GM20000 (cell line): ENCODE data around the gene UBXN4.
A peak's percentile ranks its signal among the peaks of the same experiment; 100 is the strongest.

Experiments
- DNase-seq: peaks from one replicate; pipeline ENCODE4 v3.0.0; 2012; ENCODE audit warnings: low spot score
- TF ChIP-seq, protein P1 (sequence below): IDR thresholded peaks from 2 replicates; pipeline ENCODE4 v1.5.1; 2012; ENCODE audit warnings: mild to moderate bottlenecking, control low read depth; ENCODE audit errors: extremely low read depth, missing control alignments

Gene UBXN4

DNA sequence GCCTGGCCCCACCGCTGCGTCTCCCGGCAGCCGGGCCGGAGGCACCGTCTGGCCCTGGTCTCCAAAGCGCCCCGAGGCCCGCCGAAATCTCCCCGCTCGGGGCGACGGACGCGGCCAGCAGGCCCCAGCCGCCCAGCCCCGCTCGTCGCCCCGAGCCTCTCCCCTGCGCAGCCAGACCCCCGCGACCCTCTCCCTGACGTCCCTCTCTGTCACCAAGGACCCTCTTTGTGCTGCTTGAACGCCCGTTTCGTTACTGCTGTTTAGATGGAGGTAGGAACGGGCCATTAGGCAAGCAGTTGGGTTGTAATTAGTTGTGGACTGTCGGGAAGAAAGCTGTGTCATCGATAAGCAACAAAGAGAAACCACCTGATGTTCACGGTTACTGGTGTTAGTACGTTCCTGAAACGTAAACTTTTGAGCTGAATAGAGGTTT, 686 bp downstream of the UBXN4 start:
- TF ChIP-seq, protein P1, sequence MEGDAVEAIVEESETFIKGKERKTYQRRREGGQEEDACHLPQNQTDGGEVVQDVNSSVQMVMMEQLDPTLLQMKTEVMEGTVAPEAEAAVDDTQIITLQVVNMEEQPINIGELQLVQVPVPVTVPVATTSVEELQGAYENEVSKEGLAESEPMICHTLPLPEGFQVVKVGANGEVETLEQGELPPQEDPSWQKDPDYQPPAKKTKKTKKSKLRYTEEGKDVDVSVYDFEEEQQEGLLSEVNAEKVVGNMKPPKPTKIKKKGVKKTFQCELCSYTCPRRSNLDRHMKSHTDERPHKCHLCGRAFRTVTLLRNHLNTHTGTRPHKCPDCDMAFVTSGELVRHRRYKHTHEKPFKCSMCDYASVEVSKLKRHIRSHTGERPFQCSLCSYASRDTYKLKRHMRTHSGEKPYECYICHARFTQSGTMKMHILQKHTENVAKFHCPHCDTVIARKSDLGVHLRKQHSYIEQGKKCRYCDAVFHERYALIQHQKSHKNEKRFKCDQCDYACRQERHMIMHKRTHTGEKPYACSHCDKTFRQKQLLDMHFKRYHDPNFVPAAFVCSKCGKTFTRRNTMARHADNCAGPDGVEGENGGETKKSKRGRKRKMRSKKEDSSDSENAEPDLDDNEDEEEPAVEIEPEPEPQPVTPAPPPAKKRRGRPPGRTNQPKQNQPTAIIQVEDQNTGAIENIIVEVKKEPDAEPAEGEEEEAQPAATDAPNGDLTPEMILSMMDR = no peak

DNA sequence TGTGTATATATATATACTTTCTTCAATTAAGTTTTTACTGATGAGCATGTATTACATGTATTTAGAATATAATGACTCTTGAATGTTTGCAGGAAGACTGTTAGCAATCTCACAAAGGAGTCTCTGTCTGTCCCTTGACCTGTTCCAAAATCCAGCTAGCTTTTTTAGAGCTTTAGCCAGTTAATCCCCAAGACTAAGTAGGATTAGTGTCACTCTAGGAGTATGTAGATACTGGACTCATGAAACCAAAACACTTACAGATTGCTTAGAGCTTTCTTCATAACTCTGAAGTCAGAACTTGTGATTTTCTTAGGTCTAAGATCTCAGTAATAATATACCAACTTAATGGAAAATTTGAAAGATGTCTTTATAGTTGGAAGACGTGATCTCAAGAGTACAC, 2.2 kb downstream of the UBXN4 start:
- TF ChIP-seq, protein P1 = no peak
- DNase-seq = no peak

More for the DNA sequence above, 686 bp downstream of the UBXN4 start:
- DNase-seq = peak; percentile 68

DNA sequence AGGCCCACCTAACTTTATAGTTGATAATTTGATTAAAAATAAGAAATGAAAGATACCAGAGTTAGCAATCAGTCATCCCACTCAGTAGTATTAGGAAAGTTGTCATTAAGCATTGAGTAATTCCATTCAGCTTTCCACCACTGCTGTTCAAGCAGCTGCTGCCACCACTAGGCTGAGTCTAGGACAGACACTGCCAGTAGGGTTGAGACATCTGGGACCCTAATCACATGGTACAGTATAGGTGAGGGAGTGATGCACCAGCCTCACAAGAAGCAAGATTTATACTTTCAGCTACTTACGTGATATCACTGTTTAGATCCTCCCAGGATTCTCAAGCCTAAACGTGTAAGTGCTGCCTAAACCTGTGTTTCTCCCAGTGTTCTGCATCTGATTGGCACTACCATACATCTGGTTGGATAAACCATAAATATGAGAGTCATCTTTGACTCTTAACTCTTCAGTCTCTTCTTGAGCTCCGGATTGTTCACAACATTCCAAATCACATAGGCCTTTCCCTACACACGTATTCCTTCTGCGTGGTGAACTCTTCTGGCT, 3.2 kb downstream of the UBXN4 start:
- TF ChIP-seq, protein P1 = no peak
- DNase-seq = peak; percentile 31

DNA sequence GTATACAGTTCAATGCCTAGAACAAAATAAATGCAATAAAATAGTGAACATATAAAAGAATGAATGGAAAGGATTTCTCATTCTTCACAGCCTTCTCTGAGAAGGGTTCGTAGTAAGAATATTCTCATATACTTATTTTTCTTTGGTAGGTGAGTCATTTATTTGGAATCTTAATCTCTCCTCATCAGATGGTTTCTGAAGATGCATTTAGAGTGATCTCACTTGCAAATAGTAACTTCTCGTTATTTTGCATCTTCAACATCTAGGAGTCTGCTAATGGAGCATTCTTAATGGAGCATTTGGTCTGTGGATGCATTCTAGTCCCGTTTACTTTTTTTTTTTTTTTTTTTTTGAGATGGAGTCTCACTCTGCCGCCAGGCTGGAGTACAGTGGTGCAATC, 3.9 kb downstream of the UBXN4 start:
- no peak for DNase-seq
- TF ChIP-seq, protein P1 = no peak

DNA sequence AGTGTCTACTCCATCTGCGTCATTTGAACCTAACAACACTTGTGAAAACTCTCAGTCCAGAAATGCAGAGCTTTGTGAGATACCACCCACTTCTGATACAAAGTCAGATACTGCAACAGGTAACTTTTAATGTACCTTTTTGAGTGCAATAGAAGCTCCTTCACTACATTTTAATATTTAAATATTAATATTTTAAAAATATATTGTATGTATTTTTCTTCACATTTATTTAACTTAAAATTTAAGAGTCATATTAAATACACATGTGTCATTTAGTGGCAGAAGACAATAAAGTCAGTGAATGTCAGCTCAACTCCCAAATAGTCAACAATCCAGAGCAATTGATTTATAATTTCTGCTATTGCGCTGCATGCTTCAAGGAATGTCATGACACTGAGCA, 13.9 kb downstream of the UBXN4 start:
- TF ChIP-seq, protein P1 = no peak
- no peak for DNase-seq

DNA sequence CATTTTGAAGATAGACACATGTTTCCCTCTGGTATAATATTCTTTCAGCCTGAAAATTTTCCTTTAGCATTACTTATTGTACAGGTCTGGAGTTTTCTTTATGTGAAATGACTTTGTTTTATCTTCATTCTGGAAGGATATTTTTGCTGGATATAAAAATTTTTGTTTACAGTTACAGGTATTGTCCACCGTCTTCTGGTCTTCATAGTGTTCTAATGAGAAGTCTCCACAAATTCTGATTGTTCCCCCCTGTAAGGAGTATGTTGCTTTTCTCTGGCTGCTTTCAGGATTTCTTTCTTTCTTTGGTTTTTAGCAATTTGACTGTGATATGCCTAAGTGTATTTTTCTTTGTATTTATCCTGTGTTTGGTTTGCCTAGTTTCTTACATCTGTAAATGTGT, 15.0 kb downstream of the UBXN4 start:
- DNase-seq = no peak
- TF ChIP-seq, protein P1 = no peak

DNA sequence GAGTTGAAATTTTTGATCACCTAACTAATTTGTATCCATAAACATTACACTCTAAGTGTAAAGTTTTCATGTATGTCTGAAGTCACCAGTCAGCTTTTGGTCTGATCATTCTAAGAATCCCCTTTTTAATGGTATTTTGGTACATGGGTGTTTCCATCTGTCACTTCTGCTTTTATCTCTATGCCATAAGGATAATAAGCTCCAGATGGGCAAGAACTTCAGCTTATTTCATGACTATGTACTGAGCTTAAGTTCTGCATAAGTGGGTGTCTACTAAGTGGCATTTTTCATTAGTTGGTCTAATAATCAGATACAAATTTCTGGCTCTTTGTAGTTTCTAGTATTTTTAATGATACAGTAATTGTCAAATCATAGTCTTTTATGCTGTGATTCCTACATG, 20.4 kb downstream of the UBXN4 start:
- TF ChIP-seq, protein P1 = no peak
- DNase-seq = no peak
